ENCODE data around the gene PTPRM. TPM values are rescaled to one million over a fixed set of nuclear protein-coding genes. Genes with fewer than 3 reads are reported as not detected.

PTPRM gene
- total RNA-seq, 1 donor from 2014 or later = 71.3 TPM

GRCh38 chr18:8409151-8409550, 842.0 kb downstream of the PTPRM start:
- H3K27me3 Mint-ChIP-seq (ENCODE audit: low read depth) = no peaks in the 10 kb centered on the region
- H3K27ac Mint-ChIP-seq = no peak overlapping the region
- H3K9me3 Mint-ChIP-seq = peaks cover 43% of the 10 kb centered on the region
- peaks cover 40% of the 10 kb centered on the region for H3K36me3 Mint-ChIP-seq
- no peak for DNase-seq (ENCODE audit: low spot score in 2 of 2, unreplicated experiment in 2 of 2)
- H3K4me3 Mint-ChIP-seq = no peak overlapping the region
- no peak for TF ChIP-seq CTCF (IDR thresholded peaks at IDR 0.05; ENCODE audit: unreplicated experiment)
- H3K4me1 Mint-ChIP-seq = no peaks in the 10 kb centered on the region

- H3K27me3 Mint-ChIP-seq (ENCODE audit: low read depth) = peaks cover 1% of the 10 kb centered on the region
- H3K4me1 Mint-ChIP-seq = no peaks in the 10 kb centered on the region
- no peak overlapping the region for H3K27ac Mint-ChIP-seq
- DNase-seq (ENCODE audit: low spot score in 2 of 2, unreplicated experiment in 2 of 2) = no peak
- H3K9me3 Mint-ChIP-seq = peaks cover 53% of the 10 kb centered on the region
- no peak for TF ChIP-seq CTCF (IDR thresholded peaks at IDR 0.05; ENCODE audit: unreplicated experiment)
- H3K36me3 Mint-ChIP-seq = peaks cover 37% of the 10 kb centered on the region
- no peak overlapping the region for H3K4me3 Mint-ChIP-seq
Measured at GRCh38 chr18:8411492-8411891, 844.4 kb downstream of the PTPRM start.

GRCh38 chr18:8412117-8412516, 845.0 kb downstream of the PTPRM start:
- H3K27ac Mint-ChIP-seq = no peak overlapping the region
- no peak for DNase-seq (ENCODE audit: low spot score in 2 of 2, unreplicated experiment in 2 of 2)
- TF ChIP-seq CTCF (IDR thresholded peaks at IDR 0.05; ENCODE audit: unreplicated experiment) = no peak
- H3K27me3 Mint-ChIP-seq (ENCODE audit: low read depth) = peaks cover 3% of the 10 kb centered on the region
- H3K36me3 Mint-ChIP-seq = peaks cover 35% of the 10 kb centered on the region
- peaks cover 53% of the 10 kb centered on the region for H3K9me3 Mint-ChIP-seq
- no peaks in the 10 kb centered on the region for H3K4me1 Mint-ChIP-seq
- no peak overlapping the region for H3K4me3 Mint-ChIP-seq

GRCh38 chr18:8413189-8413588, 846.1 kb downstream of the PTPRM start:
- Mint-ChIP-seq H3K4me1 (no peaks in the 10 kb centered on the region), H3K27ac (no peak overlapping the region), H3K36me3 (peaks cover 29% of the 10 kb centered on the region), H3K4me3 (no peak overlapping the region), H3K27me3 (ENCODE audit: low read depth) (peaks cover 3% of the 10 kb centered on the region), H3K9me3 (peaks cover 53% of the 10 kb centered on the region)
- DNase-seq (ENCODE audit: low spot score in 2 of 2, unreplicated experiment in 2 of 2) = no peak
- TF ChIP-seq CTCF (IDR thresholded peaks at IDR 0.05; ENCODE audit: unreplicated experiment) = no peak

- H3K27ac Mint-ChIP-seq = no peak overlapping the region
- peaks cover 53% of the 10 kb centered on the region for H3K9me3 Mint-ChIP-seq
- peaks cover 3% of the 10 kb centered on the region for H3K27me3 Mint-ChIP-seq (ENCODE audit: low read depth)
- peaks cover 27% of the 10 kb centered on the region for H3K36me3 Mint-ChIP-seq
- no peak overlapping the region for H3K4me3 Mint-ChIP-seq
- H3K4me1 Mint-ChIP-seq = no peaks in the 10 kb centered on the region
- no peak for DNase-seq (ENCODE audit: low spot score in 2 of 2, unreplicated experiment in 2 of 2)
- no peak for TF ChIP-seq CTCF (IDR thresholded peaks at IDR 0.05; ENCODE audit: unreplicated experiment)
Measured at GRCh38 chr18:8413751-8414150, 846.6 kb downstream of the PTPRM start.
